ENCODE results near the gene MPRIP.
A peak's percentile ranks its signal among the peaks of the same experiment; 100 is the strongest.

MPRIP gene

GRCh38 chr17:17111401-17112393 lies 69.4 kb downstream of the MPRIP start:
- DNase-seq, result no peak

- DNase-seq, result no peak
Measured at GRCh38 chr17:17112628-17113200, 70.5 kb downstream of the MPRIP start.

DNA sequence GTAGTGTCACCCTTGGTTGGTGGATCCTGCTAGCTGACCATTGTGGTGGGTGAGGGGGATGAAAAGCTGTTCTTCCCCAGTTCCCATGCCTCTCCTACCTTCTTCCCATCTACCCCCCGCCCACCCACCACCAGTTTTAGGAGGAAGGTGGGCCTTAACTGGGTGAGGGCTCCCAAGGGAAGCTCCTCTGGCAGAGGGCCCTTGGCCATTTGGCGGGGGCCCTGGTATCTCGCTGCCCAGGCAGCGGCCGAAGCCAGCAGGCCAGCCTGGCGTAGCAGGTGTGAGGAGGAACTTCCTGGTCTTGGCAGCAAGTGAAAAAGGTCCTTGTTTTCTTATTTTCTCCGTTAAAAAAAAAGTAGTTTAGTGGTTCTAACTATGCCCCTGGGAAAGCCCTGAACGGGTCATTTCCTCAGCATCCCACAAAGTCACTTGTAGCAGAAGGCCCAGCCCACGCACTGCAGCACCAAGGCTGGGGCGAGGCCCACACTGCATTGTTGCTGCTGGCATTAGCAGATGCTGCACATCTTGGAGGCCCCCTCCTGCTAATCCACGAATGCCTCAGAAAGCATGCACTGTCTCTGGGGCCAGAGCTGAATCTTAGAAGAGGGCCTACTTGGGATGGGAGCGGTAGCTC lies 72.5 kb downstream of the MPRIP start:
- DNase-seq, result peak; percentile 39

DNA sequence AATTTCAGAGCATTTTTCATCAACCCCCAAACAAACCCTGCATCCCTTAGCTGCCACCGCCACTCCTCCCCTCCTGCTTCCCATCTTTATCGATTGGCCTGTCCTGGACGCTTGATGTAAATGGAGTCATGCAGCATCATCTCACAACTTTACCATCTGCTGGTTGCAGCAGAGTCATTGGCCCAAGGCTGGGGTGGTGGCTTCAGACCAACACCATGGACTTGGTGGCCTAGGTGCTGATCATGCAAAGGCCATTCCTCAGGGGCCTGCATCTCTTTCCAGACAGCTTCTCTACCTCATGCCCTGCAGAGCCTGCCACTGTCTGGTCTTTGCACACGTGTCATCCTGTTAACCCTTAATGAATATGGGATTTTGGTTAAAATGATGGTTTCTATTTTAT lies 73.4 kb downstream of the MPRIP start:
- DNase-seq, result no peak

- no peak for DNase-seq
Measured at GRCh38 chr17:17116406-17116805, 74.1 kb downstream of the MPRIP start.

DNA sequence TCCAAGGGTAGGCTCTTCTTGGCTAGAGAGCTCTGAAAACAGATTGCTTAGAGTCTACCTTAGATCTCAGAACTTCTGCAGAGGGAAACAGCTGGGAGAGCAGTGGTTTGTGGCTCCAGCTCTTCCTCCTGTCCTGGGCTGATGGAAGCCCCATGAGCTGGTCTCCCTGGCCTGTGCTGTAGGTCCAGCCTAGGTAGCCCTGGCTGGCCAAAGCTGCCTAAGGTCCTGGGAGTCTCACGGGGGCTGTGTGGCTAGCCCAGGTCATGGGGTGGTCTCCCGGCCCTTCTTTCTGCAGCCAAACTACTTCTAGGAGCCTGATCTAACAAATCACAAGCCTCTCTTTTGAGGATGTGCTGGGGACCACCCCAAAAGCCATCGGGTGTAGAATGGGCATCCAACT lies 75.7 kb downstream of the MPRIP start:
- DNase-seq, result no peak

GRCh38 chr17:17118399-17118798 lies 76.1 kb downstream of the MPRIP start:
- no peak for DNase-seq

GRCh38 chr17:17119106-17119505 lies 76.8 kb downstream of the MPRIP start:
- no peak for DNase-seq

DNA sequence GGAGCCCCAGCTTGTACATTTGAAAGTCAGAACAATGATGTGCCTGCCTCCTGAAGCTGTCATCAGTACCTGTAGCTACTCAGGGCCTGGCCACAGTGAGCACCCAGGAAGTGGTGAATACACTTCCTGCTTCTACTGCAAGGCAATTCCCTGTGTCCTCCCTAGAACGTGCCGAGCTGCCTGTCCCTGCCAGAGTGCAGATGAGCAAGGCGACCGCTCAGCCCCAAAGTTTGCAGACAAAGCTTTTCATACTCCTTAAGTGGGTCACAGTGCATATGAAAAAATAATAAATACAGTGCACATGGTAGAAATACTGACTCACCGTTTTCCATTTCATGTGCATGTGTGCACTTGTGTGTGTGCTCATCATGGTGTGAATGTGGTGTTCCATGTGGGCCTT lies 77.3 kb downstream of the MPRIP start:
- DNase-seq, result no peak

GRCh38 chr17:17120294-17120693 lies 78.0 kb downstream of the MPRIP start:
- DNase-seq, result no peak

GRCh38 chr17:17120701-17121100 lies 78.4 kb downstream of the MPRIP start:
- DNase-seq, result no peak

DNA sequence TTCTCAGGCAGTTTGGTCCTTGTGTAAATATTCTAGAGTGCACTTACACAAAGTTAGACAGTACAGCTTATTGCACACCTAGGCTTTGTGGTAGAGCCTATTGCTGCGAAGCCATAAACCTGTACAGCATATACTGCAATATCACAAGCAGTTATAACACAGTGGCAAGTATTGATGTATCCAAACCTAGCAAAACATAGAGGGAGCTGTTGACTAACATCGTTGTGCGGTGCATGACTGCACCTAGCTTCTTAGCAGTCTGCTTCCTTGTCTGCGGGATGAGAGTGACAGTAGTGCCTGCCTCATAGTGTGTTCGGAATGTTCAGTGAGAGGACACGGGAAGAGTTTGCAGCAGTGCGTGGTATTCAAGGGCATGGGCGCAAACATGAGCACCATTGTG lies 78.9 kb downstream of the MPRIP start:
- DNase-seq, result no peak

- no peak for DNase-seq
Measured at GRCh38 chr17:17122781-17123483, 80.7 kb downstream of the MPRIP start.

GRCh38 chr17:17124341-17124740 lies 82.1 kb downstream of the MPRIP start:
- no peak for DNase-seq

DNA sequence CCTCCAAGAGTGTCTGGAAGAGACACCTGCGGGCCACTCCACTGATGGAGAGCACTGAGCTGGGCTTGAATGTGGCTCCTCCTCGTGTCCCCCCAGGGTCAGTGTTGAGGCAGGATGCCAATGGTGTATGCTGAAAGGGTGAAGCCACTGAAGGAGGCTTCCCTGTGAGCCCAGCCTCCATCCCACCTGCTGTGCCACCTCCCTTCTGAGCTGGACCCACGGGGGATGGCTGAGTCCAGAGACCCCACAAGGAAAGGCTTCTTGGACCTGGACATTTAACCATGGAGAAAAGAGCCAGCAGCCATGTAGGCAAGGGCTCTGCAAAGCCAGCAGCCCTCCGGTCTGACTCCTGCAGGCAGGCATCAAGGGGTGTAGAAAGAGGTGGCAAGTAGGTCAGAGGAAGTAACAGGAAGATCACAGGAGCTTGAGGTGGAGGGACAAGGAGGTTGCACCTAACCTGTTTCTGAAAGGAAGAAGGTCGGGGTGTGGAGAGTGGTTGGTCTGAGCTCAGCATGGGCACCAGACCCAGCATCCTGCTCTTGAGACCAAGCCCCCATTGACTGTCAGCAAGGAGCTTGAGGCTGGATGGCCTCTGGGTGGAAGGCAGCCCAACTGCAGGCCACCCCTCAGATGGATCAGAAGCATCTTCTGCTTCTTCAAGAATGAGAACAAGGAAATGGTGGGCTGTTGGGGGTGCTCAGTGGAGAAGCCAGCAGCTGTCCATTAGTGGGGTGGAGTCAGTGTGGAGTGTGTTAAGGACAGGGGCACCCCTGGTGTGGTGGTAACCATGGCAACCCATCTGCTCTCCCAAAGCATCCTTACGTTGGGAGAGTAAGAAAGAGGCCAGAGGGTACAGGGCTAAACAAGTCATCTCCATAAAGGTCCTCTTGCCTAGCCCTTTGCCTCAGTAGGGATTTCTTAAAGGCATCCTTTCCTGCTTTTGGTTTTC lies 83.2 kb downstream of the MPRIP start:
- no peak for DNase-seq

GRCh38 chr17:17126131-17127110 lies 84.2 kb downstream of the MPRIP start:
- no peak for DNase-seq

DNA sequence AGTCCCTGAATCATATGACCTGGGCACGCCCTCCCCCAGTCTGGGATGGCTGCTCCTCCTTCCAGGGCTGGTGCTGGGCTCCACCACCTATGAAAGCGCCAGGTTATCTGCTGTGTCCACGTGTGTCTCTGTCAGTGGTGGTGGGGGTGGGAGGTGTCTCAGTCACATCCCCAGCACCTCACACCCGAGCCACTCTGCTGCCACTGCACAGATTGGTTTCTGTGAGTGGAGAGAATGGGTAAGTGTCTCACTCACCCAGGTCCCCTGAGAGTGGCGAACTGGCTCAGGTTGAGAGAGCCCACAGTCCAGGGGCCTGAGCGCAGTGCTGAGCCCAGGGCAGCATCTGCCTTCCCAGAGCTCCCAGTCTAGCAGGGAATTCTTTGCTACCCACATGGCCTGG lies 84.9 kb downstream of the MPRIP start:
- DNase-seq, result no peak

- no peak for DNase-seq
Measured at GRCh38 chr17:17127730-17128291, 85.6 kb downstream of the MPRIP start.

DNA sequence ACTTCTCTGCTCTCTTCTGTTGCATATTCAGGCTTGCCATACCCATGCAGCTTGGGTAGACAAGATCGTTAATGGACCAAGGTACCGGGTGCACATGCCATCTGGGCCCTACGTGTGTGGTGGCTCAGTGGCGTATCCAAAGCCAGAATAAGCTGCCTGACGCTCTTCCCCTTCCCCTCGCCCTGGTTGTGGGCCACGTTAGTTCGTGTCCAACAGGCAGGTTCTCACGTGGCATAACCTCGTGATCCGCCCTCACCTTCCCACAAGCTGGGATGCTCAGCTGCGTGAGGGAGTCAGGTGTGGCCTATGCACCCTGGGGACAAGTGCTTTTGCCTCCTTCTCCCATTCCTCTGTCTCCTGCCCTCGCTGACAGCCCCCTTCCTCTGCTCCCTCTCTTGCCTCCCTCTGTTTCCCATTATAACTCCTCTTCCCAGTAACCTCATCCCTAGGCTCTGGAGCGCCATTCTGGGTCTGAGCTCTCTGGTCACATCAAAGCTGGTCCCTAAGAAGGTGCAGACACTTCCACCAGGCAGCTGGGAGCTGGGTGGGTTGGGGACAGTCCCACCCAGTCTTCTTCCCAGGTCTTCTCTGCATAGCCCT lies 86.3 kb downstream of the MPRIP start:
- no peak for DNase-seq

DNA sequence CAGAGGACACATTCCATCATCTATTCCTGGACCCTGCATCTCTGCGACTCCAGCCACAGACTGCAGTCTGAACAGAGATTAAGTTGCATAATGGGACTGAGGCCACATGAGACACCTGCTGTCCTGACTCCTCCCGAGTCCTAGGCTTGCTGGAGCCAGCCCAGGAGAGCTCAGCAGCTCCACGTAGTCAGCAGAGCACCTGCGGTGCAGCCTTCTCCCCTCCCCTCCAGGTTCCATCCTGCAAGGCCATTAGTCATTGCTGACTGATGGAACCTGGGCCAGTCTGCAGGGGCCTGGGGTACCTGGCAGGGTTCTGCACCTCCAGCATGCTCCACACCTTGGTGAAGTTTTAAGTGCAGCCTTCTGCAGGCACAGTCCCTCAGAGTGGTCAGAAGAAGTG lies 87.2 kb downstream of the MPRIP start:
- DNase-seq, result no peak

Data from midbrain (tissue), 1 donor.